ENCODE measurements around the gene FOXO4. TPM values are rescaled to one million over a fixed set of nuclear protein-coding genes. Genes with fewer than 3 reads are reported as not detected.
A peak's percentile ranks its signal among the peaks of the same experiment; 100 is the strongest.
"Not testable (repeated sequence)": the region's sequence is repeated elsewhere in the genome, so short reads cannot be mapped to it uniquely, and the experiment has no call there.

FOXO4 gene
- total RNA-seq (2014; rRNA removed; shearing (Covaris generic)) (5.2 and 5.3 TPM in 2 replicates), polyA plus RNA-seq (2016; fragmentation: Nextera tagmentation; extraction: Ambion mirVana) (1.1 TPM in 2 replicates)

GRCh38 chrX:71095555-71095980, at the start of gene FOXO4:
Gene FOXO4, plus strand, starts transcription at chrX:71095851. Its CDS starts 678 bp downstream, at chrX:71096529.
- H3K9ac ChIP-seq: peak within 1 kb of the TSS; percentile 74
- peak; percentile 91 for DNase-seq
- TF ChIP-seq EZH2phosphoT487 (IDR thresholded peaks at IDR 0.05; ENCODE audit: insufficient read depth, low read depth) (no peak), EZH2 (IDR thresholded peaks at IDR 0.05; ENCODE audit: insufficient read depth, poor library complexity, severe bottlenecking) (no peak)
- no peak within 1 kb of the TSS for H3K27ac ChIP-seq
- WGBS, 2 experiments (ENCODE audit: low coverage in 1 of 2, low lambda C conversion rate in 2 of 2, missing lambda C conversion rate in 2 of 2): 1% methylated on average over 22 to 28 of the region's 29 CpGs
- peak within 1 kb of the TSS; percentile 79 for H2AFZ ChIP-seq
- peak within 1 kb of the TSS; percentile 91 for H3K4me2 ChIP-seq (ENCODE audit: unreplicated experiment)
- H3K9me2 ChIP-seq (ENCODE audit: insufficient read depth): no peaks in the 10 kb centered on the region
- H3K27me3 ChIP-seq (replicated peaks; ENCODE audit: insufficient read depth): no peaks in the 10 kb centered on the region
- no peaks in the 10 kb centered on the region for H3K9me3 ChIP-seq (ENCODE audit: low read depth)
- no peaks in the 10 kb centered on the region for H3F3A ChIP-seq (ENCODE audit: insufficient read depth)
- no peaks in the 10 kb centered on the region for H3K79me2 ChIP-seq (ENCODE audit: insufficient read depth)
- in situ Hi-C loops (cut with MboI): no loop called here
- no peaks in the 10 kb centered on the region for H3K36me3 ChIP-seq (ENCODE audit: low read depth)
- peak within 1 kb of the TSS; percentile 82 for H3K4me3 ChIP-seq
- no peaks in the 10 kb centered on the region for H4K20me1 ChIP-seq (ENCODE audit: insufficient read depth)
- H3K4me1 ChIP-seq (ENCODE audit: insufficient read depth): no peaks in the 10 kb centered on the region

- H3K9ac ChIP-seq; in situ Hi-C loops (cut with MboI); H3K4me2 ChIP-seq (ENCODE audit: unreplicated experiment); H4K20me1 ChIP-seq (ENCODE audit: insufficient read depth); H3K9me2 ChIP-seq (ENCODE audit: insufficient read depth); H2AFZ ChIP-seq; H3K79me2 ChIP-seq (ENCODE audit: insufficient read depth); H3F3A ChIP-seq (ENCODE audit: insufficient read depth); H3K27ac ChIP-seq; H3K4me3 ChIP-seq; DNase-seq; H3K36me3 ChIP-seq (ENCODE audit: low read depth); H3K4me1 ChIP-seq (ENCODE audit: insufficient read depth); H3K27me3 ChIP-seq (replicated peaks; ENCODE audit: insufficient read depth); H3K9me3 ChIP-seq (ENCODE audit: low read depth): not testable (repeated sequence)
- 96 to 100% methylated on average over 2 to 8 of the region's 8 CpGs for WGBS, 2 experiments (ENCODE audit: low coverage in 1 of 2, low lambda C conversion rate in 2 of 2, missing lambda C conversion rate in 2 of 2)
Observed at GRCh38 chrX:71047891-71048290, 47.8 kb upstream of the FOXO4 start.

- H3K27me3 ChIP-seq (replicated peaks; ENCODE audit: insufficient read depth): no peaks in the 10 kb centered on the region
- no peak overlapping the region for H3K4me2 ChIP-seq (ENCODE audit: unreplicated experiment)
- peaks cover 6% of the 10 kb centered on the region for H3K79me2 ChIP-seq (ENCODE audit: insufficient read depth)
- H3K4me1 ChIP-seq (ENCODE audit: insufficient read depth): peaks cover 12% of the 10 kb centered on the region
- no peaks in the 10 kb centered on the region for H4K20me1 ChIP-seq (ENCODE audit: insufficient read depth)
- no peaks in the 10 kb centered on the region for H3K9me2 ChIP-seq (ENCODE audit: insufficient read depth)
- peaks cover 6% of the 10 kb centered on the region; the same call in 1 of the 2 replicates for H3F3A ChIP-seq (ENCODE audit: insufficient read depth)
- TF ChIP-seq EZH2phosphoT487 (IDR thresholded peaks at IDR 0.05; ENCODE audit: insufficient read depth, low read depth) (no peak), EZH2 (IDR thresholded peaks at IDR 0.05; ENCODE audit: insufficient read depth, poor library complexity, severe bottlenecking) (no peak)
- no peaks in the 10 kb centered on the region for H3K9me3 ChIP-seq (ENCODE audit: low read depth)
- H3K4me3 ChIP-seq: no peak overlapping the region
- in situ Hi-C loops (cut with MboI): no loop called here
- 73 to 75% methylated on average over 7 of the region's 7 CpGs for WGBS, 2 experiments (ENCODE audit: low coverage in 1 of 2, low lambda C conversion rate in 2 of 2, missing lambda C conversion rate in 2 of 2)
- H2AFZ ChIP-seq: no peak overlapping the region
- no peak overlapping the region for H3K27ac ChIP-seq
- H3K36me3 ChIP-seq (ENCODE audit: low read depth): no peaks in the 10 kb centered on the region; the same call in 1 of the 2 replicates
- H3K9ac ChIP-seq: no peak overlapping the region
- no peak for DNase-seq
Observed at GRCh38 chrX:71052721-71053120, 42.9 kb upstream of the FOXO4 start.

GRCh38 chrX:71053217-71053621, 42.4 kb upstream of the FOXO4 start:
- H3K79me2 ChIP-seq (ENCODE audit: insufficient read depth): peaks cover 6% of the 10 kb centered on the region
- peaks cover 12% of the 10 kb centered on the region for H3K4me1 ChIP-seq (ENCODE audit: insufficient read depth)
- 95 to 97% methylated on average over 10 to 12 of the region's 18 CpGs for WGBS, 2 experiments (ENCODE audit: low coverage in 1 of 2, low lambda C conversion rate in 2 of 2, missing lambda C conversion rate in 2 of 2)
- H3F3A ChIP-seq (ENCODE audit: insufficient read depth): peaks cover 6% of the 10 kb centered on the region; the same call in 1 of the 2 replicates
- H3K4me2 ChIP-seq (ENCODE audit: unreplicated experiment): no peak overlapping the region
- H3K9ac ChIP-seq: no peak overlapping the region
- no peak for DNase-seq
- no peak overlapping the region for H3K27ac ChIP-seq
- TF ChIP-seq EZH2phosphoT487 (IDR thresholded peaks at IDR 0.05; ENCODE audit: insufficient read depth, low read depth): no peak
- TF ChIP-seq EZH2 (IDR thresholded peaks at IDR 0.05; ENCODE audit: insufficient read depth, poor library complexity, severe bottlenecking): no peak
- in situ Hi-C loops (cut with MboI): no loop called here
- no peak overlapping the region for H2AFZ ChIP-seq
- H3K9me3 ChIP-seq (ENCODE audit: low read depth): no peaks in the 10 kb centered on the region
- H3K27me3 ChIP-seq (replicated peaks; ENCODE audit: insufficient read depth): no peaks in the 10 kb centered on the region
- H3K36me3 ChIP-seq (ENCODE audit: low read depth): no peaks in the 10 kb centered on the region; the same call in 1 of the 2 replicates
- no peaks in the 10 kb centered on the region for H4K20me1 ChIP-seq (ENCODE audit: insufficient read depth)
- no peak overlapping the region for H3K4me3 ChIP-seq
- H3K9me2 ChIP-seq (ENCODE audit: insufficient read depth): no peaks in the 10 kb centered on the region

GRCh38 chrX:71056867-71057266, 38.8 kb upstream of the FOXO4 start:
- Histone ChIP-seq H3F3A (ENCODE audit: insufficient read depth) (peaks cover 6% of the 10 kb centered on the region; the same call in 1 of the 2 replicates), H4K20me1 (ENCODE audit: insufficient read depth) (no peaks in the 10 kb centered on the region), H3K4me3 (no peak overlapping the region), H3K27ac (peak overlapping the region; percentile 84), H2AFZ (no peak overlapping the region), H3K9ac (peak overlapping the region; percentile 30), H3K27me3 (replicated peaks; ENCODE audit: insufficient read depth) (no peaks in the 10 kb centered on the region), H3K4me1 (ENCODE audit: insufficient read depth) (peaks cover 12% of the 10 kb centered on the region), H3K9me3 (ENCODE audit: low read depth) (no peaks in the 10 kb centered on the region), H3K9me2 (ENCODE audit: insufficient read depth) (no peaks in the 10 kb centered on the region), H3K4me2 (ENCODE audit: unreplicated experiment) (no peak overlapping the region), H3K36me3 (ENCODE audit: low read depth) (no peaks in the 10 kb centered on the region), H3K79me2 (ENCODE audit: insufficient read depth) (peaks cover 6% of the 10 kb centered on the region)
- peak; percentile 62 for DNase-seq
- no peak for TF ChIP-seq EZH2 (IDR thresholded peaks at IDR 0.05; ENCODE audit: insufficient read depth, poor library complexity, severe bottlenecking)
- TF ChIP-seq EZH2phosphoT487 (IDR thresholded peaks at IDR 0.05; ENCODE audit: insufficient read depth, low read depth): no peak
- in situ Hi-C loops (cut with MboI): no loop called here
